ENCODE data around the gene KRTAP5-9. TPM values are rescaled to one million over a fixed set of nuclear protein-coding genes. Genes with fewer than 3 reads are reported as not detected.
"Not testable (repeated sequence)": the region's sequence is repeated elsewhere in the genome, so short reads cannot be mapped to it uniquely, and the experiment has no call there.

The KRTAP5-9 gene
- total and polyA plus RNA-seq, 2 of the 8 experiments (the other 6 are each of a cell fraction or from before 2014, with no cell fraction given): 0.11 TPM; not detected in 1

GRCh38 chr11:71577469-71578004, 29.3 kb downstream of the KRTAP5-9 start (continued):
- no peak for TF ChIP-seq RNF2 (IDR thresholded peaks at IDR 0.05; ENCODE audit: borderline replicate concordance, low read depth, low read length, missing control alignments, poor library complexity, severe bottlenecking)
- no peak for TF ChIP-seq BCL11A (IDR thresholded peaks at IDR 0.05; ENCODE audit: low read depth in 2 of 2, low read length in 2 of 2)
- no peak for TF ChIP-seq PHF8 (conservative IDR thresholded peaks at IDR 0.05; ENCODE audit: low read depth, low read length)
- no peak for TF ChIP-seq EGR1 (IDR thresholded peaks at IDR 0.05; ENCODE audit: borderline replicate concordance, low read depth, low read length)
- TF ChIP-seq FOSL1 (IDR thresholded peaks at IDR 0.05; ENCODE audit: insufficient read depth, low read depth, low read length): no peak
- no peak for TF ChIP-seq ASH2L (IDR thresholded peaks at IDR 0.05; ENCODE audit: low read length)
- no peak for TF ChIP-seq SP1 (IDR thresholded peaks at IDR 0.05; ENCODE audit: low read depth, low read length)
- TF ChIP-seq POU5F1 (IDR thresholded peaks at IDR 0.05; ENCODE audit: low read depth, low read length): no peak
- no peak for TF ChIP-seq POLR2AphosphoS5 (IDR thresholded peaks at IDR 0.05; ENCODE audit: low read depth, low read length)
- no peak for TF ChIP-seq RBBP5 (IDR thresholded peaks at IDR 0.05; ENCODE audit: borderline replicate concordance, low read depth, low read length)

GRCh38 chr11:71579513-71579912, 31.3 kb downstream of the KRTAP5-9 start:
- H4K20me1 ChIP-seq (replicated peaks in 1 of 2; ENCODE audit: control insufficient read depth in 1 of 2, insufficient read depth in 2 of 2, low read length in 2 of 2); H3K9ac ChIP-seq (replicated peaks in 1 of 4; ENCODE audit: extremely low read depth in 1 of 4, low read depth in 3 of 4, low read length in 3 of 4); POLR2A ChIA-PET (ENCODE audit: partially characterized antibody); FAIRE-seq; H3K4me2 ChIP-seq (ENCODE audit: insufficient read depth in 1 of 2, low read depth in 2 of 2, low read length in 2 of 2); H2AK5ac ChIP-seq (ENCODE audit: low read depth, low read length); H2BK5ac ChIP-seq (ENCODE audit: low read depth, low read length); H3K23me2 ChIP-seq (ENCODE audit: low read depth, low read length); H4K91ac ChIP-seq (replicated peaks; ENCODE audit: insufficient read length, low read length); H3K79me2 ChIP-seq (ENCODE audit: control insufficient read depth in 1 of 2, insufficient read depth in 2 of 2, low read length in 2 of 2); H2BK120ac ChIP-seq (replicated peaks; ENCODE audit: low read depth, low read length); H3K18ac ChIP-seq (ENCODE audit: extremely low read depth, low read length); H4K8ac ChIP-seq (ENCODE audit: extremely low read depth, insufficient read depth, low read length); H4K5ac ChIP-seq (ENCODE audit: insufficient read length, low read depth, low read length); DNase-seq (ENCODE audit: low read depth in 1 of 2, low spot score in 2 of 2); H3K9me3 ChIP-seq (ENCODE audit: insufficient read depth in 2 of 2, low read depth in 1 of 2, low read length in 1 of 2); H3K4ac ChIP-seq (replicated peaks; ENCODE audit: insufficient read length, low read depth, low read length); H3K4me1 ChIP-seq (replicated peaks in 1 of 4; ENCODE audit: control insufficient read depth in 3 of 4, insufficient read depth in 4 of 4, low read length in 3 of 4); H3K14ac ChIP-seq (ENCODE audit: insufficient read length); H2BK20ac ChIP-seq (ENCODE audit: low read length); H3K4me3 ChIP-seq (ENCODE audit: extremely low read depth in 1 of 4, insufficient read depth in 2 of 4, low read depth in 3 of 4, low read length in 4 of 4); H3K56ac ChIP-seq (replicated peaks; ENCODE audit: insufficient read length, low read depth, low read length); H3K27me3 ChIP-seq (replicated peaks in 1 of 4; ENCODE audit: control insufficient read depth in 3 of 4, extremely low read depth in 1 of 4, insufficient read depth in 3 of 4, low read length in 3 of 4); H3K36me3 ChIP-seq (ENCODE audit: control insufficient read depth in 2 of 4, insufficient read depth in 4 of 4, low read length in 3 of 4); H3K79me1 ChIP-seq (ENCODE audit: low read depth, low read length); H3K27ac ChIP-seq (ENCODE audit: low read depth, low read length); H3K23ac ChIP-seq (ENCODE audit: insufficient read length); H2AFZ ChIP-seq (ENCODE audit: low read length): not testable (repeated sequence)
- 72% methylated on average over 7 of the region's 7 CpGs; no CpG with 5 or more reads in 1 of the 2 experiments for WGBS, 2 experiments (ENCODE audit: extremely low coverage in 1 of 2, insufficient coverage in 1 of 2, insufficient read length in 1 of 2, insufficient replicate concordance in 2 of 2, low coverage in 1 of 2, low lambda C conversion rate in 2 of 2, missing lambda C conversion rate in 1 of 2)
- Histone ChIP-seq H2BK15ac (ENCODE audit: low read length) (peak overlapping the region; percentile 81; the same call in 1 of the 2 replicates), H2BK12ac (ENCODE audit: low read depth, low read length) (peak overlapping the region; percentile 68; the same call in 1 of the 2 replicates)
- CTCF ChIA-PET (ENCODE audit: partially characterized antibody): interaction anchor here (0.6 to 2.0 kb wide), 15 partner anchors 9 to 251 kb away, joined by 3 to 15 read pairs (median 4); partner anchors contain the start of genes DHCR7, KRTAP5-9 and NADSYN1

All from H1 (cell line).